ENCODE data around the gene DPPA4. TPM values are rescaled to one million over a fixed set of nuclear protein-coding genes. Genes with fewer than 3 reads are reported as not detected.

Gene DPPA4
- total RNA-seq (1 to 10 TPM in 1 of 5 donors, not detected in 4; 1.8 TPM), polyA plus RNA-seq (not detected)
- long read RNA-seq, donor 1, result 0 reads
- long read RNA-seq, donor 2, result 0 reads
- long read RNA-seq, donor 3, result 0 reads
- long read RNA-seq, donor 4, result 0 reads
- long read RNA-seq, donor 5, result 0 reads
- long read RNA-seq, donor 6, result 0 reads
- long read RNA-seq, donor 7, result 0 reads
- long read RNA-seq, donor 8, result 0 reads
- long read RNA-seq, donor 9, result 0 reads
- long read RNA-seq, donor 10, result 0 reads

GRCh38 chr3:109337393-109337792, at the start of gene DPPA4:
Gene DPPA4, minus strand, starts transcription at chr3:109337546. Its CDS starts 29 bp downstream, at chr3:109337517.
- WGBS, 5 donors, result 53 to 80% (median 71%) methylated on average over 5 of the region's 5 CpGs
- Histone ChIP-seq H3K9me3 (no peaks in the 10 kb centered on the region), H3K4me3 (peak within 1 kb of the TSS; percentile 13 to 34 (median 32)), H3K36me3 (no peaks in the 10 kb centered on the region), H3K27ac (no peak within 1 kb of the TSS), H3K4me1 (peaks cover 0 to 7% (median 3%) of the 10 kb centered on the region in 4 donors), H3K27me3 (peaks cover 0 to 19% (median 7%) of the 10 kb centered on the region in 3 donors)
- DNase-seq, result peak in 1 of 2 donors; percentile 22
- TF ChIP-seq POLR2AphosphoS5 (IDR thresholded peaks at IDR 0.05), result no peak
- no peak for TF ChIP-seq POLR2A (IDR thresholded peaks at IDR 0.05)
- TF ChIP-seq EP300 (IDR thresholded peaks at IDR 0.05), result no peak
- TF ChIP-seq CTCF (IDR thresholded peaks at IDR 0.05), result no peak
- intact Hi-C loops (cut with DNase I; ENCODE audit: low total_unique reads), result no loop called here

GRCh38 chr3:109385442-109386318, 48.3 kb upstream of the DPPA4 start:
- H3K4me3 ChIP-seq, result no peak overlapping the region
- H3K4me1 ChIP-seq, result no peaks in the 10 kb centered on the region
- TF ChIP-seq POLR2A (IDR thresholded peaks at IDR 0.05), result no peak
- TF ChIP-seq POLR2AphosphoS5 (IDR thresholded peaks at IDR 0.05), result no peak
- TF ChIP-seq CTCF (IDR thresholded peaks at IDR 0.05), result no peak
- TF ChIP-seq EP300 (IDR thresholded peaks at IDR 0.05), result no peak
- H3K27ac ChIP-seq, result no peak overlapping the region
- intact Hi-C loops (cut with DNase I; ENCODE audit: low total_unique reads), result no loop called here
- H3K9me3 ChIP-seq, result no peaks in the 10 kb centered on the region
- no peaks in the 10 kb centered on the region for H3K27me3 ChIP-seq
- no peak for DNase-seq
- no peaks in the 10 kb centered on the region for H3K36me3 ChIP-seq
- WGBS, 5 donors, result 51 to 61% (median 58%) methylated on average over 7 of the region's 7 CpGs

- DNase-seq, result no peak
- Histone ChIP-seq H3K4me3 (no peak overlapping the region), H3K27ac (no peak overlapping the region), H3K4me1 (no peaks in the 10 kb centered on the region), H3K36me3 (no peaks in the 10 kb centered on the region), H3K27me3 (no peaks in the 10 kb centered on the region), H3K9me3 (no peaks in the 10 kb centered on the region)
- WGBS, 5 donors, result 57 to 94% (median 74%) methylated on average over 1 of the region's 1 CpG
- intact Hi-C loops (cut with DNase I; ENCODE audit: low total_unique reads), result no loop called here
- TF ChIP-seq CTCF (IDR thresholded peaks at IDR 0.05) (no peak), POLR2AphosphoS5 (IDR thresholded peaks at IDR 0.05) (no peak), EP300 (IDR thresholded peaks at IDR 0.05) (no peak), POLR2A (IDR thresholded peaks at IDR 0.05) (no peak)
Observed at GRCh38 chr3:109384164-109384563, 46.8 kb upstream of the DPPA4 start.

- intact Hi-C loops (cut with DNase I; ENCODE audit: low total_unique reads), result no loop called here
- Histone ChIP-seq H3K27ac (no peak overlapping the region), H3K4me3 (no peak overlapping the region), H3K27me3 (no peaks in the 10 kb centered on the region), H3K9me3 (no peaks in the 10 kb centered on the region), H3K4me1 (no peaks in the 10 kb centered on the region), H3K36me3 (no peaks in the 10 kb centered on the region)
- 33 to 56% (median 52%) methylated on average over 7 of the region's 7 CpGs for WGBS, 5 donors
- TF ChIP-seq EP300 (IDR thresholded peaks at IDR 0.05), result no peak
- TF ChIP-seq POLR2AphosphoS5 (IDR thresholded peaks at IDR 0.05), result no peak
- no peak for TF ChIP-seq CTCF (IDR thresholded peaks at IDR 0.05)
- no peak for TF ChIP-seq POLR2A (IDR thresholded peaks at IDR 0.05)
- peak in 1 of 2 donors; percentile 10 for DNase-seq
Observed at GRCh38 chr3:109382588-109382987, 45.2 kb upstream of the DPPA4 start.
